HG03045 (cell line): ENCODE data around the gene CERS6.
"Not testable (repeated sequence)": the region's sequence is repeated elsewhere in the genome, so short reads cannot be mapped to it uniquely, and the experiment has no call there.

Experiments
- ATAC-seq: cut with Tn5 transposase; IDR thresholded peaks from one replicate; pipeline ENCODE4 v1.9.1; 2021; ENCODE audit warnings: mild to moderate bottlenecking, moderate library complexity; ENCODE audit not compliant: unreplicated experiment

Gene CERS6

GRCh38 chr2:168662651-168663208 is 206.7 kb downstream of the CERS6 start:
- ATAC-seq = no peak

- no peak for ATAC-seq
Observed at GRCh38 chr2:168663993-168664392, 207.9 kb downstream of the CERS6 start.

GRCh38 chr2:168664715-168665114 is 208.6 kb downstream of the CERS6 start:
- ATAC-seq = not testable (repeated sequence)

- no peak for ATAC-seq
Observed at GRCh38 chr2:168666339-168666738, 210.3 kb downstream of the CERS6 start.

- ATAC-seq = no peak
Observed at GRCh38 chr2:168667156-168667555, 211.1 kb downstream of the CERS6 start.

- ATAC-seq = no peak
Observed at GRCh38 chr2:168669151-168669550, 213.1 kb downstream of the CERS6 start.

- no peak for ATAC-seq
Observed at GRCh38 chr2:168670478-168670877, 214.4 kb downstream of the CERS6 start.

GRCh38 chr2:168671932-168672331 is 215.9 kb downstream of the CERS6 start:
- ATAC-seq = no peak

- ATAC-seq = no peak
Observed at GRCh38 chr2:168673265-168674189, 217.5 kb downstream of the CERS6 start.

GRCh38 chr2:168678153-168678853 is 222.2 kb downstream of the CERS6 start:
- ATAC-seq = no peak

GRCh38 chr2:168679081-168679480 is 223.0 kb downstream of the CERS6 start:
- no peak for ATAC-seq

- ATAC-seq = no peak
Observed at GRCh38 chr2:168679741-168680310, 223.8 kb downstream of the CERS6 start.

GRCh38 chr2:168683996-168684395 is 227.9 kb downstream of the CERS6 start:
- ATAC-seq = no peak

- ATAC-seq = no peak
Observed at GRCh38 chr2:168684921-168685599, 229.0 kb downstream of the CERS6 start.

GRCh38 chr2:168685600-168686451 is 229.8 kb downstream of the CERS6 start:
- no peak for ATAC-seq

- ATAC-seq = no peak
Observed at GRCh38 chr2:168686452-168687191, 230.6 kb downstream of the CERS6 start.

GRCh38 chr2:168687314-168687713 is 231.2 kb downstream of the CERS6 start:
- no peak for ATAC-seq

GRCh38 chr2:168690381-168690885 is 234.4 kb downstream of the CERS6 start:
- ATAC-seq = no peak

GRCh38 chr2:168691221-168691620 is 235.1 kb downstream of the CERS6 start:
- no peak for ATAC-seq
